Hepatocyte (in vitro differentiated cells): ENCODE measurements around the gene CLECL1. TPM values are rescaled to one million over a fixed set of nuclear protein-coding genes. Genes with fewer than 3 reads are reported as not detected.

Experiments
- DNase-seq: peaks from one replicate; pipeline ENCODE4 v3.0.0-alpha.2; 2016; ENCODE audit warnings: low spot score
- H2AFZ ChIP-seq: fragments of 200-600 bp; sonication (generic); 2 replicates; pipeline ENCODE4 v1.6.0; 2016; ENCODE audit warnings: antibody characterized with exemption, mild to moderate bottlenecking
- H3K27ac ChIP-seq: fragments of 200-600 bp; sonication (generic); 2 replicates; pipeline ENCODE4 v1.5.1; 2016; ENCODE audit warnings: mild to moderate bottlenecking
- H3K27me3 ChIP-seq: fragments of 200-600 bp; sonication (generic); 2 replicates; pipeline ENCODE4 v1.6.1; 2016
- H3K36me3 ChIP-seq: fragments of 200-600 bp; sonication (generic); replicated peaks from 2 replicates; pipeline ENCODE4 v1.5.1; 2016; ENCODE audit warnings: low read depth; ENCODE audit not compliant: insufficient read depth
- H3K4me1 ChIP-seq: fragments of 200-600 bp; sonication (generic); 2 replicates; pipeline ENCODE4 v1.5.1; 2016; ENCODE audit warnings: mild to moderate bottlenecking, moderate library complexity; ENCODE audit not compliant: insufficient read depth
- H3K4me2 ChIP-seq: fragments of 200-600 bp; sonication (generic); 2 replicates; pipeline ENCODE4 v1.6.0; 2016
- H3K4me3 ChIP-seq: fragments of 200-600 bp; sonication (generic); 2 replicates; pipeline ENCODE4 v1.5.1; 2016; ENCODE audit warnings: mild to moderate bottlenecking
- H3K79me2 ChIP-seq: fragments of 200-600 bp; sonication (generic); 2 replicates; pipeline ENCODE4 v1.6.0; 2017; ENCODE audit warnings: mild to moderate bottlenecking
- H3K9me2 ChIP-seq: fragments of 200-600 bp; sonication (generic); replicated peaks from 2 replicates; pipeline ENCODE4 v1.6.0; 2017; ENCODE audit warnings: mild to moderate bottlenecking; ENCODE audit not compliant: insufficient read depth
- H3K9me3 ChIP-seq: fragments of 200-600 bp; sonication (generic); 2 replicates; pipeline ENCODE4 v1.5.1; 2016; ENCODE audit warnings: low read depth, mild to moderate bottlenecking
- H4K20me1 ChIP-seq: fragments of 200-600 bp; sonication (generic); 2 replicates; pipeline ENCODE4 v1.6.0; 2016; ENCODE audit warnings: mild to moderate bottlenecking; ENCODE audit not compliant: insufficient read depth, poor library complexity, severe bottlenecking
- CTCF ChIP-seq: fragments of 200-600 bp; sonication (generic); IDR thresholded peaks from 2 replicates; pipeline ENCODE4 v1.5.1; 2016; ENCODE audit warnings: antibody characterized with exemption, mild to moderate bottlenecking; ENCODE audit not compliant: poor library complexity
- EZH2 ChIP-seq: fragments of 200-600 bp; sonication (generic); IDR thresholded peaks from 2 replicates; pipeline ENCODE4 v1.6.1; 2016; ENCODE audit warnings: antibody characterized with exemption, mild to moderate bottlenecking, borderline replicate concordance
- EZH2phosphoT487 ChIP-seq: fragments of 200-600 bp; sonication (generic); IDR thresholded peaks from one replicate; pipeline ENCODE4 v1.6.1; 2018; ENCODE audit warnings: antibody characterized with exemption, mild to moderate bottlenecking, low read depth, moderate library complexity; ENCODE audit not compliant: unreplicated experiment, severe bottlenecking
- WGBS: methylation state at CpG from one replicate; pipeline ENCODE4 v1.1.6; 2016; ENCODE audit warnings: low lambda C conversion rate; ENCODE audit errors: missing lambda C conversion rate; 5-methylcytosine and 5-hydroxymethylcytosine counted together
- polyA plus RNA-seq: library from polyadenylated mRNA; unstranded; fragments of >200 nt; fragmentation: Nextera tagmentation; extraction: Ambion mirVana; gene quantifications from 2 replicates; pipeline ENCODE4 v1.2.1, GENCODE V29; 2016
- total RNA-seq: library from RNA; depleted of rRNA; stranded (reverse); fragments of >200 nt; gene quantifications from 2 replicates; pipeline ENCODE4 v1.2.3, GENCODE V29; 2014

Gene CLECL1
- total and polyA plus RNA-seq, 2 experiments from 2014 or later: not detected

DNA sequence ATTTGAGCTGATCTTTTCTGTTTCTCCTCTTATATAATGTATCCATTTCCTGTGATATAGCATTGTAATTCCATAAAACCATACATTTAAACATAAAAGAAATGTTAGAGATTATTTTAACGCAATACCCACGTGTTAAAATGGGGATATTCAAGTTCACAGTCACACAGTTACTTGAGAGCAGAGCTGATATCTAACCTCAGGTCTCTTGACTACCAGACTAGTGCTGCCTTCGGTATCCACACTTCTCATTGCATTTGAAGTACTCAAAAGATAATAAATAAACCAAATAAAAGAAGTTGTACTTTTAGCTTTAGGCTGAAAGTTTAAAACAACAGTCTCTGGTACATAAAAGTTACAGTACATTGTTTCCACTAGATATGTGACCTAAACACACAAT is 2.9 kb downstream of the CLECL1 start:
- H3K4me2 ChIP-seq: no peak overlapping the region
- H3K4me3 ChIP-seq: no peak overlapping the region
- TF ChIP-seq EZH2phosphoT487 (no peak), CTCF (no peak), EZH2 (no peak)
- no peaks in the 10 kb centered on the region for H3K79me2 ChIP-seq
- H3K4me1 ChIP-seq: no peaks in the 10 kb centered on the region
- H3K9me3 ChIP-seq: no peaks in the 10 kb centered on the region
- WGBS: 73% methylated on average over 3 of the region's 3 CpGs
- no peaks in the 10 kb centered on the region for H4K20me1 ChIP-seq
- H2AFZ ChIP-seq: no peak overlapping the region
- no peak overlapping the region for H3K27ac ChIP-seq
- no peaks in the 10 kb centered on the region for H3K36me3 ChIP-seq
- H3K27me3 ChIP-seq: no peaks in the 10 kb centered on the region
- H3K9me2 ChIP-seq: no peaks in the 10 kb centered on the region
- DNase-seq: no peak

- Histone ChIP-seq H3K9me2 (no peaks in the 10 kb centered on the region), H3K4me3 (no peak overlapping the region), H3K79me2 (no peaks in the 10 kb centered on the region), H4K20me1 (no peaks in the 10 kb centered on the region), H3K4me2 (no peak overlapping the region), H3K36me3 (no peaks in the 10 kb centered on the region), H3K27me3 (no peaks in the 10 kb centered on the region), H3K27ac (no peak overlapping the region), H3K9me3 (no peaks in the 10 kb centered on the region), H2AFZ (no peak overlapping the region), H3K4me1 (no peaks in the 10 kb centered on the region)
- TF ChIP-seq EZH2 (no peak), EZH2phosphoT487 (no peak), CTCF (no peak)
- no peak for DNase-seq
These were observed 3.8 kb downstream of the CLECL1 start for GRCh38 chr12:9729082-9729481.

GRCh38 chr12:9727813-9728212 is 5.1 kb downstream of the CLECL1 start:
- Histone ChIP-seq H3K27ac (no peak overlapping the region), H3K27me3 (no peaks in the 10 kb centered on the region), H3K36me3 (no peaks in the 10 kb centered on the region), H3K79me2 (no peaks in the 10 kb centered on the region), H2AFZ (no peak overlapping the region), H3K4me2 (no peak overlapping the region), H4K20me1 (no peaks in the 10 kb centered on the region), H3K4me1 (no peaks in the 10 kb centered on the region), H3K9me2 (no peaks in the 10 kb centered on the region), H3K9me3 (no peaks in the 10 kb centered on the region), H3K4me3 (no peak overlapping the region)
- DNase-seq: no peak
- TF ChIP-seq EZH2 (no peak), CTCF (no peak), EZH2phosphoT487 (no peak)
- 65% methylated on average over 1 of the region's 1 CpG for WGBS

GRCh38 chr12:9725213-9725870 is 7.6 kb downstream of the CLECL1 start:
- Histone ChIP-seq H3K9me2 (no peaks in the 10 kb centered on the region), H3K4me2 (no peak overlapping the region), H4K20me1 (no peaks in the 10 kb centered on the region), H3K4me1 (peaks cover 3% of the 10 kb centered on the region), H3K4me3 (no peak overlapping the region), H2AFZ (no peak overlapping the region), H3K79me2 (no peaks in the 10 kb centered on the region), H3K27ac (no peak overlapping the region), H3K36me3 (no peaks in the 10 kb centered on the region), H3K9me3 (no peaks in the 10 kb centered on the region), H3K27me3 (no peaks in the 10 kb centered on the region)
- TF ChIP-seq EZH2phosphoT487: no peak
- TF ChIP-seq CTCF: no peak
- no peak for TF ChIP-seq EZH2
- WGBS: 79% methylated on average over 2 of the region's 2 CpGs
- DNase-seq: no peak
